Calu3 (cell line): ENCODE data around the gene MSI2. TPM values are rescaled to one million over a fixed set of nuclear protein-coding genes. Genes with fewer than 3 reads are reported as not detected.

ENCODE experiments used
- BruUV-seq: library from RNA; stranded (reverse); fragments of 400-500 nt; replicated peaks from 2 replicates; lab custom pipeline; 2021; lab: Mats Ljungman, UMichigan
- CTCF ChIA-PET: fragments of 300-600 bp; sonication (Branson Sonifier 250); formaldehyde crosslinking; loops from one replicate; lab custom pipeline; 2022; ENCODE audit warnings: antibody characterized with exemption; lab: Charles Lee
- DNase-seq: peaks from one replicate; pipeline ENCODE4 v3.0.0; 2022
- H3K27ac Mint-ChIP-seq: one replicate; pipeline ENCODE4 v1.8.0; 2022; ENCODE audit warnings: mixed read lengths; ENCODE audit not compliant: unreplicated experiment
- H3K27me3 Mint-ChIP-seq: one replicate; pipeline ENCODE4 v1.8.0; 2022; ENCODE audit warnings: mixed read lengths; ENCODE audit not compliant: unreplicated experiment
- H3K36me3 Mint-ChIP-seq: one replicate; pipeline ENCODE4 v1.8.0; 2022; ENCODE audit warnings: mild to moderate bottlenecking, moderate library complexity, mixed read lengths; ENCODE audit not compliant: insufficient read depth, unreplicated experiment
- H3K4me1 Mint-ChIP-seq: one replicate; pipeline ENCODE4 v1.8.0; 2022; ENCODE audit warnings: mild to moderate bottlenecking, low read depth, mixed read lengths; ENCODE audit not compliant: unreplicated experiment
- H3K4me3 Mint-ChIP-seq: one replicate; pipeline ENCODE4 v1.8.0; 2022; ENCODE audit warnings: mild to moderate bottlenecking, low read depth, moderate library complexity, mixed read lengths; ENCODE audit not compliant: unreplicated experiment
- H3K9me3 Mint-ChIP-seq: one replicate; pipeline ENCODE4 v1.8.0; 2022; ENCODE audit warnings: low read depth, mixed read lengths; ENCODE audit not compliant: unreplicated experiment
- CTCF ChIP-seq: fragments of 200-600 bp; IDR thresholded peaks from one replicate; pipeline ENCODE4 v1.8.0; 2022; ENCODE audit warnings: antibody characterized with exemption; ENCODE audit not compliant: unreplicated experiment
- intact Hi-C: fragments of 100-400 bp; cut with micrococcal nuclease; formaldehyde crosslinking; loops from one replicate; pipeline ENCODE4 v1.10.0; 2022; ENCODE audit not compliant: unreplicated experiment
- total RNA-seq: library from RNA; stranded (reverse); gene quantifications from 2 replicates; pipeline ENCODE4 v1.2.3, GENCODE V29; 2022

MSI2 gene
- total RNA-seq, 1 experiment from 2014 or later = 66.4 TPM

GRCh38 chr17:57499648-57500049 lies 243.3 kb downstream of the MSI2 start:
- Mint-ChIP-seq H3K36me3 (no peaks in the 10 kb centered on the region), H3K27ac (no peak overlapping the region), H3K4me1 (no peaks in the 10 kb centered on the region), H3K9me3 (no peaks in the 10 kb centered on the region), H3K27me3 (no peaks in the 10 kb centered on the region), H3K4me3 (no peak overlapping the region)
- no TSS peak for BruUV-seq
- CTCF ChIA-PET = interaction anchor here (0.9 kb wide), 1 partner anchor 13 kb away, joined by 3 read pairs; no protein-coding TSS in a partner anchor
- intact Hi-C loops = no loop called here
- TF ChIP-seq CTCF = no peak
- DNase-seq = no peak

- H3K4me3 Mint-ChIP-seq = no peak overlapping the region
- H3K36me3 Mint-ChIP-seq = no peaks in the 10 kb centered on the region
- H3K9me3 Mint-ChIP-seq = no peaks in the 10 kb centered on the region
- no TSS peak for BruUV-seq
- no peak overlapping the region for H3K27ac Mint-ChIP-seq
- DNase-seq = no peak
- no peaks in the 10 kb centered on the region for H3K27me3 Mint-ChIP-seq
- no peak for TF ChIP-seq CTCF
- intact Hi-C loops = no loop called here
- no peaks in the 10 kb centered on the region for H3K4me1 Mint-ChIP-seq
- CTCF ChIA-PET = interaction anchor here (0.6 kb wide), 2 partner anchors 269 to 270 kb away, joined by 4 to 9 read pairs; no protein-coding TSS in a partner anchor
Measured at GRCh38 chr17:57501016-57501415, 244.7 kb downstream of the MSI2 start.

GRCh38 chr17:57502022-57502421 lies 245.7 kb downstream of the MSI2 start:
- no peak for TF ChIP-seq CTCF
- Mint-ChIP-seq H3K4me1 (no peaks in the 10 kb centered on the region), H3K4me3 (no peak overlapping the region), H3K27me3 (no peaks in the 10 kb centered on the region), H3K9me3 (no peaks in the 10 kb centered on the region), H3K36me3 (no peaks in the 10 kb centered on the region), H3K27ac (no peak overlapping the region)
- no peak for DNase-seq
- CTCF ChIA-PET = no interaction called here
- no TSS peak for BruUV-seq
- intact Hi-C loops = no loop called here

- CTCF ChIA-PET = no interaction called here
- no peak for DNase-seq
- Mint-ChIP-seq H3K4me3 (no peak overlapping the region), H3K4me1 (no peaks in the 10 kb centered on the region), H3K36me3 (no peaks in the 10 kb centered on the region), H3K27ac (no peak overlapping the region), H3K9me3 (no peaks in the 10 kb centered on the region), H3K27me3 (no peaks in the 10 kb centered on the region)
- no TSS peak for BruUV-seq
- intact Hi-C loops = no loop called here
- TF ChIP-seq CTCF = no peak
Measured at GRCh38 chr17:57502811-57503241, 246.5 kb downstream of the MSI2 start.
